ENCODE data around the gene CD247. TPM values are rescaled to one million over a fixed set of nuclear protein-coding genes. Genes with fewer than 3 reads are reported as not detected.
A peak's percentile ranks its signal among the peaks of the same experiment; 100 is the strongest.

The CD247 gene
- polyA plus RNA-seq, 1 experiment, result not detected

GRCh38 chr1:167457936-167458584, 60.3 kb downstream of the CD247 start:
- Histone ChIP-seq H3K27me3 (ENCODE audit: control insufficient read depth, insufficient read depth, low read length) (peaks cover 25% of the 10 kb centered on the region), H3K9me3 (ENCODE audit: control insufficient read depth, insufficient read depth, low read length) (no peaks in the 10 kb centered on the region; the same call in 1 of the 2 replicates), H3K4me3 (ENCODE audit: low read depth, low read length) (no peak overlapping the region), H3K27ac (ENCODE audit: low read depth, low read length) (no peak overlapping the region)
- TF ChIP-seq CTCF (IDR thresholded peaks at IDR 0.05; ENCODE audit: low read depth, low read length), result no peak
- DNase-seq (ENCODE audit: low read depth, low spot score), result no peak
- CTCF ChIA-PET, result interaction anchor here (0.7 to 1.0 kb wide), 2 partner anchors 14 to 103 kb away, joined by 3 to 4 read pairs; no protein-coding TSS in a partner anchor
- POLR2A ChIA-PET, result no interaction called here

- DNase-seq (ENCODE audit: low read depth, low spot score), result no peak
- ChIA-PET POLR2A (no interaction called here), CTCF (interaction anchor here (0.7 to 1.0 kb wide), 3 partner anchors 13 to 237 kb away, joined by 3 to 4 read pairs (median 3); partner anchors contain the start of gene POU2F1)
- H3K27ac ChIP-seq (ENCODE audit: low read depth, low read length), result no peak overlapping the region
- peaks cover 20% of the 10 kb centered on the region for H3K27me3 ChIP-seq (ENCODE audit: control insufficient read depth, insufficient read depth, low read length)
- H3K9me3 ChIP-seq (ENCODE audit: control insufficient read depth, insufficient read depth, low read length), result no peaks in the 10 kb centered on the region; the same call in 1 of the 2 replicates
- H3K4me3 ChIP-seq (ENCODE audit: low read depth, low read length), result no peak overlapping the region
- TF ChIP-seq CTCF (IDR thresholded peaks at IDR 0.05; ENCODE audit: low read depth, low read length), result no peak
Measured at GRCh38 chr1:167456926-167457325, 61.4 kb downstream of the CD247 start.

- H3K27me3 ChIP-seq (ENCODE audit: control insufficient read depth, insufficient read depth, low read length), result peaks cover 19% of the 10 kb centered on the region
- TF ChIP-seq CTCF (IDR thresholded peaks at IDR 0.05; ENCODE audit: low read depth, low read length), result no peak
- no peaks in the 10 kb centered on the region; the same call in 1 of the 2 replicates for H3K9me3 ChIP-seq (ENCODE audit: control insufficient read depth, insufficient read depth, low read length)
- H3K27ac ChIP-seq (ENCODE audit: low read depth, low read length), result no peak overlapping the region
- ChIA-PET CTCF (interaction anchor here (0.6 to 4.2 kb wide), 4 partner anchors 83 to 236 kb away, joined by 3 to 24 read pairs (median 4); partner anchors contain the start of gene POU2F1), POLR2A (no interaction called here)
- no peak for DNase-seq (ENCODE audit: low read depth, low spot score)
- no peak overlapping the region for H3K4me3 ChIP-seq (ENCODE audit: low read depth, low read length)
Measured at GRCh38 chr1:167456524-167456923, 61.8 kb downstream of the CD247 start.

GRCh38 chr1:167455786-167456446, 62.4 kb downstream of the CD247 start:
- Histone ChIP-seq H3K4me3 (ENCODE audit: low read depth, low read length) (peak overlapping the region; percentile 70), H3K27me3 (ENCODE audit: control insufficient read depth, insufficient read depth, low read length) (peaks cover 22% of the 10 kb centered on the region), H3K27ac (ENCODE audit: low read depth, low read length) (no peak overlapping the region), H3K9me3 (ENCODE audit: control insufficient read depth, insufficient read depth, low read length) (no peaks in the 10 kb centered on the region; the same call in 1 of the 2 replicates)
- TF ChIP-seq CTCF (IDR thresholded peaks at IDR 0.05; ENCODE audit: low read depth, low read length), result no peak
- ChIA-PET CTCF (interaction anchor here (0.6 to 4.2 kb wide), 9 partner anchors 12 to 396 kb away, joined by 3 to 24 read pairs (median 7); partner anchors contain the start of gene POU2F1), POLR2A (no interaction called here)
- DNase-seq (ENCODE audit: low read depth, low spot score), result no peak

Measured in AG04450 (cell line).